HG03064 (cell line): ENCODE data around the gene ADD3.
A peak's percentile ranks its signal among the peaks of the same experiment; 100 is the strongest.
"Not testable (repeated sequence)": the region's sequence is repeated elsewhere in the genome, so short reads cannot be mapped to it uniquely, and the experiment has no call there.

Experiments
- ATAC-seq: cut with Tn5 transposase; IDR thresholded peaks from one replicate; pipeline ENCODE4 v1.9.1; 2021; ENCODE audit warnings: low read depth; ENCODE audit not compliant: unreplicated experiment

The ADD3 gene

GRCh38 chr10:110032801-110033700 is 25.3 kb downstream of the ADD3 start:
- no peak for ATAC-seq

GRCh38 chr10:110033701-110034235 is 26.0 kb downstream of the ADD3 start:
- ATAC-seq: no peak

- no peak for ATAC-seq
Measured at GRCh38 chr10:110034596-110034995, 26.8 kb downstream of the ADD3 start.

- no peak for ATAC-seq
Measured at GRCh38 chr10:110035070-110035921, 27.5 kb downstream of the ADD3 start.

- ATAC-seq: peak; percentile 80
Measured at GRCh38 chr10:110036640-110037039, 28.9 kb downstream of the ADD3 start.

- ATAC-seq: no peak
Measured at GRCh38 chr10:110039254-110039653, 31.5 kb downstream of the ADD3 start.

- ATAC-seq: no peak
Measured at GRCh38 chr10:110040108-110040507, 32.3 kb downstream of the ADD3 start.

GRCh38 chr10:110040767-110041478 is 33.1 kb downstream of the ADD3 start:
- ATAC-seq: no peak

GRCh38 chr10:110041479-110041829 is 33.7 kb downstream of the ADD3 start:
- ATAC-seq: no peak

- ATAC-seq: no peak
Measured at GRCh38 chr10:110042181-110042580, 34.4 kb downstream of the ADD3 start.

- ATAC-seq: no peak
Measured at GRCh38 chr10:110042891-110043290, 35.1 kb downstream of the ADD3 start.

- no peak for ATAC-seq
Measured at GRCh38 chr10:110044681-110045080, 36.9 kb downstream of the ADD3 start.

- no peak for ATAC-seq
Measured at GRCh38 chr10:110045772-110046171, 38.0 kb downstream of the ADD3 start.

- ATAC-seq: not testable (repeated sequence)
Measured at GRCh38 chr10:110048145-110048544, 40.4 kb downstream of the ADD3 start.

GRCh38 chr10:110048781-110049180 is 41.0 kb downstream of the ADD3 start:
- ATAC-seq: no peak

GRCh38 chr10:110049889-110050591 is 42.3 kb downstream of the ADD3 start:
- ATAC-seq: not testable (repeated sequence)

- no peak for ATAC-seq
Measured at GRCh38 chr10:110051487-110051886, 43.7 kb downstream of the ADD3 start.

GRCh38 chr10:110052916-110053315 is 45.1 kb downstream of the ADD3 start:
- no peak for ATAC-seq

- no peak for ATAC-seq
Measured at GRCh38 chr10:110056822-110057221, 49.0 kb downstream of the ADD3 start.

- no peak for ATAC-seq
Measured at GRCh38 chr10:110057456-110057855, 49.7 kb downstream of the ADD3 start.
